ENCODE results near the gene CREBBP.

DNA sequence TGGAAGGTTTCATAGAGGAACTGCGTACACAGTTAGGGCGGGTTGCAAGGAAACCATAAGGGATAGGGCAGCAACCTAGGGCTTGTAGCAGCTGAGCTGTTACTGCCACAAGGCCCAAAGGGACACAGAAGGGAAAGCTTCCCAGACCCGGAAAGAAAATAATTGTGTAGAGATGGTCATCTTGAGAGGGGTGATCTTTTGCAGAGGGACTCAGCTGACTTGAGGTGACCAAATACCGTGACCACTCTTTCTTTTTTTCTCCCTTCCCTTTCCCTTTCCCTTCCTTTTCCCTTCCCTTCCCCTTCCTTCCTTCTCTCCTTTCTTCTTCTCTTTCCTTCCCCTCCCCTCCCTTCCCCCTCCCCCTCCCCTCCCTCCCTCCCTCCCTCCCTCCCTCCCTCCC, 8.5 kb upstream of the CREBBP start:
- no peak for TF ChIP-seq POLR2A (IDR thresholded peaks at IDR 0.05; ENCODE audit: low read length)
- TF ChIP-seq GATA1 (IDR thresholded peaks at IDR 0.05; ENCODE audit: low read depth, low read length) = no peak

Data from erythroblast (primary cell).